CD14-positive monocyte (primary cell): ENCODE results near the gene SP9. TPM values are rescaled to one million over a fixed set of nuclear protein-coding genes. Genes with fewer than 3 reads are reported as not detected.

Source experiments
- DNase-seq, 3 donors: peaks; one replicate each; pipeline ENCODE4 v3.0.0-alpha.2; 2011 to 2022
- H2AFZ ChIP-seq: 2 replicates; pipeline ENCODE4 v1.6.0; 2012; ENCODE audit warnings: mild to moderate bottlenecking, low read depth, low read length, inconsistent platforms; ENCODE audit not compliant: insufficient read depth, poor library complexity, severe bottlenecking
- H3K27ac ChIP-seq, 2 donors: 1 replicate in 1 of 2; 2 replicates in 1 of 2; pipeline ENCODE4 v1.5.1; 2012 to 2013; ENCODE audit warnings: low read length in 2 of 2, control low read depth in 1 of 2, inconsistent platforms in 1 of 2, low read depth in 1 of 2, mild to moderate bottlenecking in 1 of 2
- H3K27me3 ChIP-seq, 2 donors: one replicate each; pipeline versions ENCODE4 v1.6.0 to v1.6.1; 2011 to 2013; ENCODE audit warnings: low read length in 2 of 2; ENCODE audit not compliant: control insufficient read depth in 2 of 2, insufficient read depth in 2 of 2
- H3K36me3 ChIP-seq, 2 donors: replicated peaks in 1 of 2; 1 replicate in 1 of 2; 2 replicates in 1 of 2; pipeline versions ENCODE4 v1.5.1 to v1.6.1; 2012 to 2013; ENCODE audit warnings: low read length in 2 of 2, control low read depth in 1 of 2, inconsistent platforms in 1 of 2, mild to moderate bottlenecking in 1 of 2; ENCODE audit not compliant: insufficient read depth in 2 of 2, control insufficient read depth in 1 of 2
- H3K4me1 ChIP-seq, 2 donors: 1 replicate in 1 of 2; 2 replicates in 1 of 2; pipeline versions ENCODE4 v1.5.1 to v1.6.1; 2012 to 2013; ENCODE audit warnings: low read length in 2 of 2, control low read depth in 1 of 2, inconsistent platforms in 1 of 2, mild to moderate bottlenecking in 1 of 2, moderate library complexity in 1 of 2; ENCODE audit not compliant: insufficient read depth in 2 of 2, control insufficient read depth in 1 of 2
- H3K4me2 ChIP-seq: replicated peaks from 2 replicates; pipeline ENCODE3; 2012; ENCODE audit warnings: low read length, moderate library complexity, mild to moderate bottlenecking; ENCODE audit not compliant: poor library complexity, severe bottlenecking; ENCODE audit errors: extremely low read depth
- H3K4me3 ChIP-seq, 3 experiments: fragments of 200-600 bp in 1 of 3; sonication (generic) in 1 of 3; replicated peaks in 1 of 3; 1 replicate in 2 of 3; 2 replicates in 1 of 3; pipeline ENCODE4 v1.5.1; 2011 to 2013; ENCODE audit warnings: low read length in 3 of 3, mild to moderate bottlenecking in 3 of 3, control low read depth in 2 of 3, low read depth in 2 of 3, inconsistent platforms in 1 of 3, moderate library complexity in 1 of 3
- H3K79me2 ChIP-seq: 2 replicates; pipeline ENCODE4 v1.6.0; 2012; ENCODE audit warnings: mild to moderate bottlenecking, control low read depth, inconsistent platforms, low read length, moderate library complexity; ENCODE audit not compliant: insufficient read depth
- H3K9ac ChIP-seq: 2 replicates; pipeline ENCODE4 v1.6.0; 2017; ENCODE audit warnings: low read length, mild to moderate bottlenecking; ENCODE audit not compliant: insufficient read depth, poor library complexity, severe bottlenecking
- H3K9me3 ChIP-seq, 2 donors: replicated peaks in 1 of 2; 1 replicate in 1 of 2; 2 replicates in 1 of 2; pipeline versions ENCODE4 v1.5.1 to v1.6.1; 2012 to 2013; ENCODE audit warnings: low read length in 2 of 2, control low read depth in 1 of 2; ENCODE audit not compliant: control insufficient read depth in 1 of 2, insufficient read depth in 1 of 2
- H4K20me1 ChIP-seq: 2 replicates; pipeline ENCODE4 v1.6.0; 2012; ENCODE audit warnings: mild to moderate bottlenecking, low read length, control low read depth, moderate library complexity; ENCODE audit not compliant: insufficient read depth
- H3K27ac Mint-ChIP-seq, 7 donors: one replicate each; pipeline ENCODE4 v1.8.0; 2020; ENCODE audit warnings: mild to moderate bottlenecking in 7 of 7, mixed read lengths in 7 of 7, moderate library complexity in 6 of 7, inconsistent platforms in 2 of 7
- H3K27me3 Mint-ChIP-seq, 3 donors: one replicate each; pipeline ENCODE4 v1.8.0; 2021 to 2022; ENCODE audit warnings: low read depth in 3 of 3, mild to moderate bottlenecking in 3 of 3, mixed read lengths in 3 of 3, moderate library complexity in 3 of 3, inconsistent platforms in 1 of 3
- H3K36me3 Mint-ChIP-seq, 2 donors: one replicate each; pipeline ENCODE4 v1.8.0; 2020; ENCODE audit warnings: mixed read lengths in 2 of 2, inconsistent platforms in 1 of 2, mild to moderate bottlenecking in 1 of 2
- H3K4me1 Mint-ChIP-seq: one replicate; pipeline ENCODE4 v1.8.0; 2020; ENCODE audit warnings: mild to moderate bottlenecking, mixed read lengths
- H3K4me3 Mint-ChIP-seq, 2 donors: one replicate each; pipeline ENCODE4 v1.8.0; 2020; ENCODE audit warnings: mild to moderate bottlenecking in 2 of 2, mixed read lengths in 2 of 2, moderate library complexity in 1 of 2
- H3K9me3 Mint-ChIP-seq, 7 donors: one replicate each; pipeline ENCODE4 v1.8.0; 2020 to 2022; ENCODE audit warnings: mixed read lengths in 7 of 7, mild to moderate bottlenecking in 6 of 7, moderate library complexity in 6 of 7, inconsistent platforms in 2 of 7
- CTCF ChIP-seq: fragments of 200-600 bp; IDR thresholded peaks from one replicate; pipeline ENCODE4 v1.8.0; 2022; ENCODE audit warnings: antibody characterized with exemption, mild to moderate bottlenecking
- WGBS: methylation state at CpG from one replicate; pipeline ENCODE4 v1.1.5; 2013; ENCODE audit warnings: missing lambda C conversion rate; ENCODE audit not compliant: insufficient coverage; 5-methylcytosine and 5-hydroxymethylcytosine counted together
- intact Hi-C, 2 donors: fragments of 100-400 bp; cut with micrococcal nuclease; formaldehyde crosslinking; loops; one replicate each; pipeline versions ENCODE4 v1.15.0 to v1.15.1; 2023
- polyA plus RNA-seq, 3 donors: library from polyadenylated mRNA; depleted of rRNA in 1 of 3; unstranded in 2 of 3; stranded (reverse) in 1 of 3; fragments of 300-500 nt in 2 of 3; fragments of >200 nt in 1 of 3; fragmentation: Illumina TruSeq in 2 of 3; gene quantifications; 1 replicate in 2 of 3; 2 replicates in 1 of 3; pipeline ENCODE4 v1.2.3, GENCODE V29; 2012 to 2021

SP9 gene
- polyA plus RNA-seq, 3 donors = not detected

GRCh38 chr2:174364628-174365027 is 29.9 kb downstream of the SP9 start:
- H3K27ac Mint-ChIP-seq = no peak overlapping the region

GRCh38 chr2:174365571-174365970 is 30.8 kb downstream of the SP9 start:
- Histone ChIP-seq H4K20me1 (peaks cover 38% of the 10 kb centered on the region), H3K9me3 (peaks cover 11 to 18% of the 10 kb centered on the region in 2 donors), H3K36me3 (peaks cover 53 to 85% of the 10 kb centered on the region in 2 donors), H3K9ac (no peak overlapping the region), H3K79me2 (no peaks in the 10 kb centered on the region), H3K4me1 (no peaks in the 10 kb centered on the region), H3K27ac (no peak overlapping the region), H3K4me2 (no peak overlapping the region), H2AFZ (no peak overlapping the region), H3K27me3 (no peaks in the 10 kb centered on the region), H3K4me3 (no peak overlapping the region)
- Mint-ChIP-seq H3K4me1 (no peaks in the 10 kb centered on the region), H3K9me3 (peaks cover 7 to 32% (median 23%) of the 10 kb centered on the region in 7 donors), H3K4me3 (no peak overlapping the region), H3K27ac (no peak overlapping the region), H3K36me3 (peaks cover 71 to 89% of the 10 kb centered on the region in 2 donors), H3K27me3 (no peaks in the 10 kb centered on the region)
- intact Hi-C loops = no loop called here
- TF ChIP-seq CTCF = no peak
- no peak for DNase-seq
- WGBS = no CpG with 5 or more reads among the region's 2 CpGs

More at GRCh38 chr2:174364628-174365027, 29.9 kb downstream of the SP9 start:
- Histone ChIP-seq H2AFZ (no peak overlapping the region), H3K9ac (no peak overlapping the region), H3K27ac (no peak overlapping the region), H3K9me3 (peaks cover 11 to 18% of the 10 kb centered on the region in 2 donors), H3K79me2 (no peaks in the 10 kb centered on the region), H3K4me2 (no peak overlapping the region), H3K36me3 (peaks cover 46 to 76% of the 10 kb centered on the region in 2 donors), H4K20me1 (peaks cover 32% of the 10 kb centered on the region), H3K4me1 (no peaks in the 10 kb centered on the region), H3K27me3 (no peaks in the 10 kb centered on the region), H3K4me3 (no peak overlapping the region)
- 100% methylated on average over 2 of the region's 2 CpGs for WGBS
- no peak for TF ChIP-seq CTCF
- intact Hi-C loops = no loop called here
- Mint-ChIP-seq H3K4me1 (no peaks in the 10 kb centered on the region), H3K4me3 (no peak overlapping the region), H3K9me3 (peaks cover 7 to 34% (median 23%) of the 10 kb centered on the region in 7 donors), H3K27me3 (no peaks in the 10 kb centered on the region), H3K36me3 (peaks cover 68 to 89% of the 10 kb centered on the region in 2 donors)
- no peak for DNase-seq
